Measurements from ENCODE around the gene WDR45B.

The WDR45B gene

DNA sequence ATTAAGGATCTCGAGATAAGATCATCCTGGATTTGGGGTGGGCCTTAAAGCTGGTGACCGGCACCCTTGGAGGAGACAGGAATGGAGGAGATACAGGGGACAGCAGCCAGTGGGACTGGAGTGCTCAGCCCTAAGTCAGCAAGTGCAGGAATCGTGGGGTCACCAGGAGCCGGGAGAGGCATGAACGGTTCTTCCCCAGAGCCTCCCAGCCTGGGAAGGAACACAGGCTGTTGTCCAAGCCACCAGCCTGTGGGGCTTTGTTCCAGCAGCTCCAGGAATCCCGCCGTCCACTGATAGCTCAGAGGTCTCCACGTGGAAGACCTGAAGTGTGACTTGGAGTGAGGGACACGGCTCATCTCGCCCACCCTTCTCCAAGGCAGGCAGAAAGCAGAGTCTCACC, 2.5 kb upstream of the WDR45B start:
- no peak overlapping the region for H3K4me3 ChIP-seq (ENCODE audit: control insufficient read depth, low read depth, low read length)
- DNase-seq (ENCODE audit: low read depth), result no peak
- TF ChIP-seq, protein P1, sequence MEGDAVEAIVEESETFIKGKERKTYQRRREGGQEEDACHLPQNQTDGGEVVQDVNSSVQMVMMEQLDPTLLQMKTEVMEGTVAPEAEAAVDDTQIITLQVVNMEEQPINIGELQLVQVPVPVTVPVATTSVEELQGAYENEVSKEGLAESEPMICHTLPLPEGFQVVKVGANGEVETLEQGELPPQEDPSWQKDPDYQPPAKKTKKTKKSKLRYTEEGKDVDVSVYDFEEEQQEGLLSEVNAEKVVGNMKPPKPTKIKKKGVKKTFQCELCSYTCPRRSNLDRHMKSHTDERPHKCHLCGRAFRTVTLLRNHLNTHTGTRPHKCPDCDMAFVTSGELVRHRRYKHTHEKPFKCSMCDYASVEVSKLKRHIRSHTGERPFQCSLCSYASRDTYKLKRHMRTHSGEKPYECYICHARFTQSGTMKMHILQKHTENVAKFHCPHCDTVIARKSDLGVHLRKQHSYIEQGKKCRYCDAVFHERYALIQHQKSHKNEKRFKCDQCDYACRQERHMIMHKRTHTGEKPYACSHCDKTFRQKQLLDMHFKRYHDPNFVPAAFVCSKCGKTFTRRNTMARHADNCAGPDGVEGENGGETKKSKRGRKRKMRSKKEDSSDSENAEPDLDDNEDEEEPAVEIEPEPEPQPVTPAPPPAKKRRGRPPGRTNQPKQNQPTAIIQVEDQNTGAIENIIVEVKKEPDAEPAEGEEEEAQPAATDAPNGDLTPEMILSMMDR (conservative IDR thresholded peaks at IDR 0.05; ENCODE audit: control insufficient read depth, insufficient read depth, low read depth, low read length), result no peak

DNA sequence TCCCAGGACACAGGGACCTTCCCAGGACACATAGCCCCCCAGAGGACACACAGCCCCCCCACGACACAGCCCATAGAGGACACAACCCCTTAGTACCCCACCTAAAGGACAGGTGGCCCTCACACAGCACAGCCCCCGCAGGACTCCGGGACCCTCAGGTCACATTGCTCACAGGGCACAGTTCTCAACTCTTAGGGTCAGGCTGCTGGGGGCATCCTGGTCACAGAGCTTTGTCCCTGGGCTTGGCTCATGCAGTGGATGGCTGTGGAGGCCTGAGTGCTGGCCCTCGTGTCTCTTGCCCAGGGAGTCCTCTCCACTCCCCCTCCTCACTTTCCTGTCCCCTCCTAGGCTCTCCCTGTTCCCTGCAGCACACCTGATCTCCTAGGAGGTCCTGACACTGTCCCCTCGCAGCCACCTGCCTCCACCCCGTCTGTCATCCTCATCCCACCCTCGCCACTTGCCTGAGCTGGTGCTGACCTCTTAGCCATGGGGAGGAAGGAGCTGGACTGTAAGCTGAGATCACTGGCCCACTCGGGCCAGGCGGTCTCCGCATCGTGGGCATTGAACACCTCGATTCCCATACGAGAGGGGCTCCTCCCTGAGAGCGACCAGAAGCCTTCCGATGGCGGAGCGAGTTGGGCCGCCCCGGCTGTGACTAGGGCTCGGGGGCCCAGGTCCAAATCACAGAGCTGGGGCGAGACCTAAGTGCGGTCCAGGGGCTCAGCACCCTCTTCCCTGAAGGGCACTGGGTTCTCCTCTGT, 1.4 kb upstream of the WDR45B start:
- H3K4me3 ChIP-seq (ENCODE audit: control insufficient read depth, low read depth, low read length), result no peak overlapping the region
- TF ChIP-seq, protein P1 (conservative IDR thresholded peaks at IDR 0.05; ENCODE audit: control insufficient read depth, insufficient read depth, low read depth, low read length), result no peak
- DNase-seq (ENCODE audit: low read depth), result no peak

DNA sequence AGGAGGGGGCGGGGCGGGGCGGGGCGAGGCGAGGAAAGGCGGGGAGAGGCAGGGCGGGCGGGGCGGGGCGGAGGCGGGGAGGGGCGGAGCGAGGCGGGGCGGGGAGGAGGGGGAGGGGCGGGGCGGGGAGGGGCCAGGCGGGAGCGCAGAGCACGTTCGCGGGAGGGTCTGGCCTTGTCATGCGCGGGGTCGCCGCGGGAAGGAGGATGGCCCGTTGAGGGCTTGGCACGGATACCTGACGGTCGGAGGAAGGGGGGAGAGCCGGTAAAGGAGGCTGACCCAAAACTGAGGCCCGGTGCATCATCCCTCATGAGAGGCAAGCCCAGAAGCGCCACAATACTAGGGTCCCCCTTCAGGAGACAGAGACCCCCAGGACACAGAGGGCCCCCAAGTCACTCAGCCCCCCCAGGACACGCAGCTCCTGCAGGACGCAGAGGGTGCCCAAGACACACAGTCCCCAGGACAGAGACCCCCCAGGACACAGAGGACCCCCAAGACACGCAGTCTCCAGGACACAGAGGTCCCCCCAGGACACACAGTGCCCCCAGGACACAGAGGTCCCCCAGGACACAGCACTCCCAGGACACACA, 593 bp upstream of the WDR45B start:
- peak; percentile 4 for DNase-seq (ENCODE audit: low read depth)
- H3K4me3 ChIP-seq (ENCODE audit: control insufficient read depth, low read depth, low read length), result peak overlapping the region; percentile 45
- TF ChIP-seq, protein P1 (conservative IDR thresholded peaks at IDR 0.05; ENCODE audit: control insufficient read depth, insufficient read depth, low read depth, low read length), result no peak

DNA sequence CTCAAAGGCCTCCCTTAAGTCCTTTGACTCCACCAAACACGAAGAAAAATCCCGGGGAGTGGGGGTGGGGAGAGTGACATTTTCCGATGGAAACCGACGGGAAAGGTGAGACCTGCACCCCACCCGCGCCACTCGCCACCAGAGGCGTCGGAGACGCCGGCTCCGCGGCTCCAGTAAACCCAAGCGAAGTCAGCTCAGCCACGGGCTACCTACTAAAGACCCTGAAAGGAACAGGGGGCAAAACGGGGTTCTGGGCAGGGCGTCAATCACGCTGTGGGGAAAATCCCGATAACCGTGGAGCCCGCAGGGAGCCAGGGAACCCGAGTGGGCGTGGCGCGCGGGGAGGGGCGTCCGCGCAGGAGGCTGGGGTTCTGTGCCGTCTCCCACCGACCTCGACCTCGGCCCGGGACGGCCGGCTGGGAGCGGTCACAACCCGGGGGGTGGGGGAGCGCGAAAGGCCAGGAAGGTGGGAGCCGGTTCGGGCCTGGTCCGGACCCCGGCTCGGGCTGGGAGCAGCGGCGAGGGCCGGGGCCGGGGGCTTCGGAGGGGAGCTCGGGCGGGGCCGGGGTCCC, 565 bp downstream of the WDR45B start:
- peak overlapping the region; percentile 87 for H3K4me3 ChIP-seq (ENCODE audit: control insufficient read depth, low read depth, low read length)
- DNase-seq (ENCODE audit: low read depth), result no peak
- TF ChIP-seq, protein P1 (conservative IDR thresholded peaks at IDR 0.05; ENCODE audit: control insufficient read depth, insufficient read depth, low read depth, low read length), result no peak

DNA sequence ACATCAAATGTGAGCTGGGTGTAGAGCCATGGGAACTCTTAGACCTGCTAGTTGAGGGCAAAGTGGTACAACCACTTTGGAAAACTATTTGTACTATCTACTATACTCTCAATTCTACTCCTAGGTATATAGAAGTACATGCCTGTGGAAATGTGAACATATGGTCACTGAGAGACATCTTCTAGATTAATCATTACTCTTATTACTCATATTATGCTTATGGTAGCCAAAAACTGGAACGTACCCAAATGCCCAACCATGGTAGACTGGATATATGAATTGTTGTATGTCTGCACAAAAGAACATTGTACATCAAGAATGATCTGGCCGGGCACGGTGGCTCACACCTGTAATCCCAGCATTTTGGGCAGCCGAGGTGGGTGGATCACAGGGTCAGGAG, 2.7 kb downstream of the WDR45B start:
- no peak overlapping the region for H3K4me3 ChIP-seq (ENCODE audit: control insufficient read depth, low read depth, low read length)
- TF ChIP-seq, protein P1 (conservative IDR thresholded peaks at IDR 0.05; ENCODE audit: control insufficient read depth, insufficient read depth, low read depth, low read length), result no peak
- DNase-seq (ENCODE audit: low read depth), result peak; percentile 66

DNA sequence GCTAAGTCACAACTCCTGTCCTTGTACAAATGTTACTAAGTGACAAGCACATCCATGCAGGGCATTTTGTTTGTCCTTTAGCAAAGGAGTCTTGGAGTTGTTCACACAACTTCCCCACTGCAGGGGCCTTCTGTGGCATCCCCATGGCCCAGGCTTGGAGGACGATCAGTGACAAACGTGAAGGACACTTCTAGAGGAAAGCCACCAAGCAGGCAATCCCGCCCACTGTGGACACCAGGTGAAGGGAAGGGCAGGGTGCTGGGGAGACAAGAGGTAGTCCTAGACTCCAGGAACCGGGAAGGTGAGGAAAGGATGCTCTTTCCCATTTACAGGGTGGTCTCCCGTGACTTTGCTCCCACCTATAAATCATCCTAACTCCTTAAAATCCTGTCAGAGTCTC, 4.1 kb downstream of the WDR45B start:
- TF ChIP-seq, protein P1 (conservative IDR thresholded peaks at IDR 0.05; ENCODE audit: control insufficient read depth, insufficient read depth, low read depth, low read length), result no peak
- H3K4me3 ChIP-seq (ENCODE audit: control insufficient read depth, low read depth, low read length), result no peak overlapping the region
- DNase-seq (ENCODE audit: low read depth), result no peak

Data from fibroblast of mammary gland (primary cell).